DND-41 (cell line): Measurements from ENCODE around the gene CHM.

Source experiments
- ATAC-seq: fragments of 200-7000 bp; cut with Tn5 transposase; 3 replicates; pipeline ENCODE4 v1.9.1; 2021; ENCODE audit warnings: low read depth; ENCODE audit not compliant: insufficient read depth
- DNase-seq: peaks from one replicate; pipeline ENCODE4 v3.0.0-alpha.2; 2020
- H2AFZ ChIP-seq: 2 replicates; pipeline ENCODE4 v1.6.0; 2012; ENCODE audit warnings: low read depth, low read length
- H3K27ac ChIP-seq: 2 replicates; pipeline ENCODE4 v1.5.1; 2012; ENCODE audit warnings: low read length, inconsistent platforms
- H3K27me3 ChIP-seq: fragments of 200-600 bp; sonication (generic); 2 replicates; pipeline ENCODE4 v1.6.0; 2012; ENCODE audit warnings: low read length, mild to moderate bottlenecking, inconsistent platforms; ENCODE audit not compliant: insufficient read depth, poor library complexity
- H3K36me3 ChIP-seq: 2 replicates; pipeline ENCODE4 v1.5.1; 2012; ENCODE audit warnings: low read length, inconsistent platforms; ENCODE audit not compliant: insufficient read depth
- H3K4me1 ChIP-seq: 2 replicates; pipeline ENCODE4 v1.5.1; 2012; ENCODE audit warnings: mild to moderate bottlenecking, low read length; ENCODE audit not compliant: insufficient read depth
- H3K4me2 ChIP-seq: 2 replicates; pipeline ENCODE4 v1.6.0; 2012; ENCODE audit warnings: mild to moderate bottlenecking, moderate library complexity, low read length, inconsistent platforms; ENCODE audit not compliant: insufficient read depth
- H3K4me3 ChIP-seq, 2 experiments: fragments of 200-600 bp in 1 of 2; shearing (Covaris generic) in 1 of 2; 2 replicates each; pipeline ENCODE4 v1.5.1; 2012 to 2016; ENCODE audit warnings: inconsistent platforms in 2 of 2, low read length in 2 of 2, mild to moderate bottlenecking in 2 of 2, low read depth in 1 of 2, moderate library complexity in 1 of 2
- H3K79me2 ChIP-seq: 2 replicates; pipeline ENCODE4 v1.6.0; 2012; ENCODE audit warnings: low read length, inconsistent platforms; ENCODE audit not compliant: insufficient read depth
- H3K9ac ChIP-seq: 2 replicates; pipeline ENCODE4 v1.6.0; 2012; ENCODE audit warnings: low read depth, mild to moderate bottlenecking, inconsistent platforms, low read length, moderate library complexity
- H3K9me3 ChIP-seq: 2 replicates; pipeline ENCODE4 v1.5.1; 2012; ENCODE audit warnings: low read length, moderate library complexity, mild to moderate bottlenecking, inconsistent platforms; ENCODE audit not compliant: insufficient read depth, severe bottlenecking
- H4K20me1 ChIP-seq: 2 replicates; pipeline ENCODE4 v1.6.0; 2012; ENCODE audit warnings: low read length; ENCODE audit not compliant: insufficient read depth
- CTCF ChIP-seq: IDR thresholded peaks from 2 replicates; pipeline ENCODE4 v1.5.1; 2012; ENCODE audit warnings: borderline replicate concordance, low read length, moderate library complexity, mild to moderate bottlenecking; ENCODE audit not compliant: poor library complexity, severe bottlenecking; ENCODE audit errors: extremely low read depth
- EZH2 ChIP-seq: IDR thresholded peaks from 3 replicates; pipeline ENCODE4 v1.6.1; 2012; ENCODE audit warnings: borderline replicate concordance, low read depth, mild to moderate bottlenecking, moderate library complexity, low read length, inconsistent platforms; ENCODE audit not compliant: severe bottlenecking

The CHM gene

GRCh38 chrX:85907316-85907715 lies 140.0 kb downstream of the CHM start:
- DNase-seq, result no peak
- ATAC-seq, result no peak

GRCh38 chrX:85906399-85906798 lies 141.0 kb downstream of the CHM start:
- Histone ChIP-seq H3K9ac (no peak overlapping the region), H3K9me3 (no peaks in the 10 kb centered on the region), H3K27ac (no peak overlapping the region), H2AFZ (no peak overlapping the region), H3K36me3 (no peaks in the 10 kb centered on the region), H3K4me1 (no peaks in the 10 kb centered on the region), H3K27me3 (no peaks in the 10 kb centered on the region), H3K79me2 (no peaks in the 10 kb centered on the region), H3K4me2 (no peak overlapping the region), H3K4me3 (no peak overlapping the region), H4K20me1 (no peaks in the 10 kb centered on the region)
- TF ChIP-seq EZH2 (no peak), CTCF (no peak)
- ATAC-seq (no peak), DNase-seq (no peak)

More at GRCh38 chrX:85907316-85907715, 140.0 kb downstream of the CHM start:
- Histone ChIP-seq H3K4me1 (no peaks in the 10 kb centered on the region), H3K9me3 (no peaks in the 10 kb centered on the region), H4K20me1 (no peaks in the 10 kb centered on the region), H2AFZ (no peak overlapping the region), H3K4me2 (no peak overlapping the region), H3K27me3 (no peaks in the 10 kb centered on the region), H3K27ac (no peak overlapping the region), H3K79me2 (no peaks in the 10 kb centered on the region), H3K4me3 (no peak overlapping the region), H3K36me3 (no peaks in the 10 kb centered on the region), H3K9ac (no peak overlapping the region)
- TF ChIP-seq CTCF (no peak), EZH2 (no peak)

- TF ChIP-seq EZH2, result no peak
- no peak for TF ChIP-seq CTCF
- Histone ChIP-seq H3K79me2 (no peaks in the 10 kb centered on the region), H2AFZ (no peak overlapping the region), H3K36me3 (no peaks in the 10 kb centered on the region), H3K9ac (no peak overlapping the region), H3K27me3 (no peaks in the 10 kb centered on the region), H4K20me1 (no peaks in the 10 kb centered on the region), H3K4me1 (no peaks in the 10 kb centered on the region), H3K4me3 (no peak overlapping the region), H3K4me2 (no peak overlapping the region), H3K9me3 (no peaks in the 10 kb centered on the region), H3K27ac (no peak overlapping the region)
- ATAC-seq, result no peak
- DNase-seq, result no peak
These were observed 141.5 kb downstream of the CHM start for GRCh38 chrX:85905851-85906250.

GRCh38 chrX:85903692-85904471 lies 143.5 kb downstream of the CHM start:
- ATAC-seq, result no peak
- Histone ChIP-seq H3K9me3 (no peaks in the 10 kb centered on the region), H2AFZ (no peak overlapping the region), H3K4me2 (no peak overlapping the region), H4K20me1 (no peaks in the 10 kb centered on the region), H3K4me3 (no peak overlapping the region), H3K27me3 (no peaks in the 10 kb centered on the region), H3K27ac (no peak overlapping the region), H3K36me3 (no peaks in the 10 kb centered on the region), H3K79me2 (no peaks in the 10 kb centered on the region), H3K4me1 (no peaks in the 10 kb centered on the region), H3K9ac (no peak overlapping the region)
- DNase-seq, result no peak
- TF ChIP-seq CTCF, result no peak
- no peak for TF ChIP-seq EZH2
